Effector memory CD4-positive, alpha-beta T cell (primary cell): ENCODE data around the gene NKAPD1.
"Not testable (repeated sequence)": the region's sequence is repeated elsewhere in the genome, so short reads cannot be mapped to it uniquely, and the experiment has no call there.

Experiments
- DNase-seq, 3 donors: peaks; one replicate each; pipeline ENCODE4 v3.0.0-alpha.2; 2020
- H3K27ac ChIP-seq: 2 replicates; pipeline ENCODE4 v1.7.0; 2013; ENCODE audit warnings: mild to moderate bottlenecking, low read length, moderate library complexity; ENCODE audit not compliant: insufficient read depth, poor library complexity, severe bottlenecking
- H3K27me3 ChIP-seq: replicated peaks from 2 replicates; pipeline ENCODE4 v1.7.0; 2013; ENCODE audit warnings: mild to moderate bottlenecking, low read length; ENCODE audit not compliant: insufficient read depth, control insufficient read depth, poor library complexity, severe bottlenecking
- H3K36me3 ChIP-seq: 2 replicates; pipeline ENCODE4 v1.7.0; 2013; ENCODE audit warnings: mild to moderate bottlenecking, low read length, moderate library complexity; ENCODE audit not compliant: control insufficient read depth, insufficient read depth
- H3K4me1 ChIP-seq: 2 replicates; pipeline ENCODE4 v1.7.0; 2013; ENCODE audit warnings: low read length, mild to moderate bottlenecking; ENCODE audit not compliant: control insufficient read depth, insufficient read depth, poor library complexity, severe bottlenecking
- H3K4me3 ChIP-seq: 2 replicates; pipeline ENCODE4 v1.7.0; 2013; ENCODE audit warnings: low read length, low read depth, mild to moderate bottlenecking; ENCODE audit not compliant: insufficient read depth, poor library complexity, severe bottlenecking
- H3K9me3 ChIP-seq: 2 replicates; pipeline ENCODE4 v1.7.0; 2013; ENCODE audit warnings: mild to moderate bottlenecking, low read length, moderate library complexity; ENCODE audit not compliant: control insufficient read depth
- total RNA-seq, 3 donors: gene quantifications; one replicate each; lab custom pipeline; 2026; lab: John Stamatoyannopoulos, UW

NKAPD1 gene, protein sequence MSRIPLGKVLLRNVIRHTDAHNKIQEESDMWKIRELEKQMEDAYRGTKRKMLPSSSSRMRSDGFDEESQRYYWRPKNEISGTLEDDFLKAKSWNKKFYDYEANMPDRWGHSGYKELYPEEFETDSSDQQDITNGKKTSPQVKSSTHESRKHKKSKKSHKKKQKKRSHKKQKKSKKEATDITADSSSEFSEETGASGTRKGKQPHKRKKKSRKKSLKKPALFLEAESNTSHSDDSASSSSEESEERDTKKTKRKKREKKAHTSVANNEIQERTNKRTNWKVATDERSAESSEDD
- total RNA-seq = 18.7 to 32.7 (median 23.3) reads per million in 3 donors

GRCh38 chr11:112073941-112074811 is at the start of gene NKAPD1, which contains the start of gene PIH1D2:
Gene NKAPD1 (plus strand): TSS chr11:112074299. CDS start chr11:112075575, 1,276 bp downstream.
Gene PIH1D2 (minus strand): TSS chr11:112074017. CDS start chr11:112073174, 843 bp downstream.
- peak; percentile 69 to 74 (median 69) for DNase-seq
- Histone ChIP-seq H3K27me3 (no peaks in the 10 kb centered on the region), H3K4me1 (peaks cover 7% of the 10 kb centered on the region), H3K36me3 (peaks cover 22% of the 10 kb centered on the region), H3K4me3 (peak within 1 kb of the TSS; percentile 90), H3K9me3 (no peaks in the 10 kb centered on the region), H3K27ac (peak within 1 kb of the TSS; percentile 87)

DNA sequence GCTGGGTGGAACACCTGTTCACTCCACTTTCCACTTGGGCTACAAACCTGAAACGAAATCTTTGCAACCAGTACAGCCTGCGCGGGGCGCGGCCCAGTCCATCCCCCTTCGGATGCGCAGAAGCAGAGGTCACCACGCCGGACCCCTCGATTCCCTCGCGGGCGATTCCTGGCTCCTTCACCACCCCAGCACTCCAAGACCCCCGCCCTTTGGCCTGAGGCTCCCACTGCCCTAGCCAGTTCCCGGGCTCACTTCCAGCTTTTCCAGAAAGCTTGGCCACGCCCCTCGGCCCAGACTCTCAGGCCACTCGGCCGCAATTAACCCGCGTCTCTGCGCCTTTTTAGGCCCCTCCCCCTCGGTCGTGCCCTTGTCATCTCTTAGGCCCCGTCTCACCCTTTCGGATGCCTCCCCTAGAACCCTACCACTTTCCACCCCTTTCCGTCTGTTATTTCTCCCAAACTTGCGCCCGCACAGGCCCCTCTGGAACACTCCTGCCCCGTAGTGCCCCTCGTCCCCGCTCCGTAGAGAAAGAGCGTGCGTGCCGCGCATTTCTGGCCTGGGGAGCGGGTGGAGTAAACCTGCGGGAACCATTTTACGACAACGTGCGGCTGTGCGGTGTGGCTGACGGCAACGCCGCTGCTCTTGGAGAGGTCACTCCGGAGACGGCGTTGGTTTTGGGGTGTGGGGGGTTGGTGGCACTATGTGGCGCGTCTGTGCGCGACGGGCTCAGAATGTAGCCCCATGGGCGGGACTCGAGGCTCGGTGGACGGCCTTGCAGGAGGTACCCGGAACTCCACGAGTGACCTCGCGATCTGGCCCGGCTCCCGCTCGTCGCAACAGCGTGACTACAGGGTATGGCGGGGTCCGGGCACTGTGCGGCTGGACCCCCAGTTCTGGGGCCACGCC is 49.1 kb upstream of the NKAPD1 start, which contains the start of gene DLAT:
TSS of gene DLAT (plus strand) at position 636 of the 906 bp plus-strand sequence. CDS start at position 701, 65 bp downstream.
- H3K9me3 ChIP-seq = no peaks in the 10 kb centered on the region
- H3K4me1 ChIP-seq = peaks cover 5% of the 10 kb centered on the region
- no peaks in the 10 kb centered on the region for H3K27me3 ChIP-seq
- H3K27ac ChIP-seq = peak within 1 kb of the TSS; percentile 74
- H3K4me3 ChIP-seq = peak within 1 kb of the TSS; percentile 80
- peak; percentile 68 to 75 (median 73) for DNase-seq
- peaks cover 19% of the 10 kb centered on the region for H3K36me3 ChIP-seq

GRCh38 chr11:112025707-112026106 is 48.4 kb upstream of the NKAPD1 start:
- no peaks in the 10 kb centered on the region for H3K27me3 ChIP-seq
- peaks cover 5% of the 10 kb centered on the region for H3K4me1 ChIP-seq
- peak overlapping the region; percentile 80 for H3K4me3 ChIP-seq
- no peaks in the 10 kb centered on the region for H3K9me3 ChIP-seq
- no peak for DNase-seq
- peak overlapping the region; percentile 74 for H3K27ac ChIP-seq
- peaks cover 26% of the 10 kb centered on the region for H3K36me3 ChIP-seq

DNA sequence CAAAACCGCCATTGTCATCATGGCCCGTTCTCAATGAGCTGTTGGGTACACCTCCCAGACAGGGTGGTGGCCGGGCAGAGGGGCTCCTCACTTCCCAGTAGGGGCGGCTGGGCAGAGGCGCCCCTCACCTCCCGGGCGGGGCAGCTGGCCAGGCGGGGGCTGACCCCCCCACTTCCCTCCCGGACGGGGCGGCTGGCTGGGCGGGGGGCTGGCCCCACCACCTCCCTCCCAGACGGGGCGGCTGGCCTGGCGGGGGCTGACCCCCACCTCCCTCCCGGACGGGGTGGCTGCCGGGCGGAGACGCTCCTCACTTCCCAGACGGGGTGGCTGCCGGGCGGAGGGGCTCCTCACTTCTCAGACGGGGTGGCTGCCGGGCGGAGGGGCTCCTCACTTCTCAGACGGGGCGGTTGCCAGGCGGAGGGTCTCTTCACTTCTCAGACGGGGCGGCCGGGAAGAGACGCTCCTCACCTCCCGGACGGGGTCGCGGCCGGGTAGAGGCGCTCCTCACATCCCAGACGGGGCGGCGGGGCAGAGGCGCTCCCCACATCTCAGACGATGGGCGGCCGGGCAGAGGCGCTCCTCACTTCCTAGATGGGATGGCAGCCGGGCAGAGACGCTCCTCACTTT is 47.2 kb upstream of the NKAPD1 start:
- not testable (repeated sequence) for H3K9me3 ChIP-seq, H3K27ac ChIP-seq, DNase-seq, H3K4me3 ChIP-seq, H3K27me3 ChIP-seq, H3K4me1 ChIP-seq
- H3K36me3 ChIP-seq = peaks cover 30% of the 10 kb centered on the region

DNA sequence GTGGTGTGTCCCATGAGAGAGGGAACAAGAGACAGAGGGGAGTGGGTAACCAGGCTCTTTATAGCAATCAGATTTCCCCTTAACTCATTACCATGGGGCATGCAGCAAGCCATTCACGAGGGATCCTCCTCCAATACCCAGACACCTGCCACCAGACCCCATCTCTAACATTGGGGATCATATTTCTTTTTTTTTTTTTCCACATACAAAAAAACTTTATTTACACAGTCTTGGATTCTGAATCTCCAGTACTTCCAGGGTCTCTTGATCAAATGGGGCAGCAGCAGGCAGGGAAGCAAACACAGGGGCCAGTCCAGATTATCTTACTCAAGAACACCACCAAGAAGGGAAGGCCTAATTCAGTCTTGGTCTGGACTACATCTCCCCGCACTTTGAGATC is 44.6 kb upstream of the NKAPD1 start:
- H3K27me3 ChIP-seq = no peaks in the 10 kb centered on the region

DNA sequence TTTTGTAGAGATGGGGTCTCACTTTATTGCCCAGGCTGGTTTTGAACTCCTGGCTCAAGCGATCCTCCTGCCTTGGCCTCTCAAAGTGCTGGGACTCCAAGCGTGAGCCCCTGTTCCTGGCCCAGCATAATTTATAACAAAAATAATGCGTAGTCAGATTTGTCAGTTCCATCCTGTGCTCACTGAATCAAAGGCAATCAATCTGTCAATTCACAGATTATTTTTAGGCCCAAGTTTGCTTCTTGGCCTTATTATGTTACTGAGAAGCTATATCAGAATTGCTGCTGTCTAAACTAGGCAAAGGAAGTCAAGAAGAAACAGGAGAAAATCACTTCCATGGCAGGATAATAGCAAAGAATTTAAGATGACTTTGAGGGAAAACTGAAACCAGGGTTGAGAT is 40.2 kb upstream of the NKAPD1 start:
- DNase-seq = no peak
- Histone ChIP-seq H3K36me3 (peaks cover 36% of the 10 kb centered on the region), H3K4me3 (no peak overlapping the region), H3K9me3 (no peaks in the 10 kb centered on the region), H3K27me3 (no peaks in the 10 kb centered on the region), H3K27ac (no peak overlapping the region), H3K4me1 (no peaks in the 10 kb centered on the region)

More for the DNA sequence above, 44.6 kb upstream of the NKAPD1 start:
- DNase-seq = no peak
- H3K36me3 ChIP-seq = peaks cover 30% of the 10 kb centered on the region
- H3K4me3 ChIP-seq = no peak overlapping the region
- no peak overlapping the region for H3K27ac ChIP-seq
- H3K4me1 ChIP-seq = peaks cover 5% of the 10 kb centered on the region
- H3K9me3 ChIP-seq = no peaks in the 10 kb centered on the region

- H3K4me1 ChIP-seq = no peaks in the 10 kb centered on the region
- no peaks in the 10 kb centered on the region for H3K9me3 ChIP-seq
- no peaks in the 10 kb centered on the region for H3K27me3 ChIP-seq
- peaks cover 31% of the 10 kb centered on the region for H3K36me3 ChIP-seq
- DNase-seq = no peak
- no peak overlapping the region for H3K27ac ChIP-seq
- no peak overlapping the region for H3K4me3 ChIP-seq
Observed at GRCh38 chr11:112037527-112037926, 36.6 kb upstream of the NKAPD1 start.

GRCh38 chr11:112042161-112042960 is 31.7 kb upstream of the NKAPD1 start:
- Histone ChIP-seq H3K27ac (no peak overlapping the region), H3K9me3 (no peaks in the 10 kb centered on the region), H3K36me3 (peaks cover 32% of the 10 kb centered on the region), H3K4me3 (no peak overlapping the region), H3K27me3 (no peaks in the 10 kb centered on the region), H3K4me1 (no peaks in the 10 kb centered on the region)
- DNase-seq = no peak
